Mucosa of rectum (tissue), 2 donors: ENCODE measurements around the gene PANK4.

Experiments
- H3K27ac ChIP-seq, 2 donors: one replicate each; pipeline ENCODE4 v1.7.0; 2013; ENCODE audit warnings: inconsistent platforms in 2 of 2, low read depth in 2 of 2, low read length in 2 of 2
- H3K27me3 ChIP-seq, 2 donors: one replicate each; pipeline ENCODE4 v1.7.0; 2013; ENCODE audit warnings: low read length in 2 of 2; ENCODE audit not compliant: control insufficient read depth in 2 of 2, insufficient read depth in 2 of 2
- H3K36me3 ChIP-seq, 2 donors: one replicate each; pipeline ENCODE4 v1.7.0; 2013; ENCODE audit warnings: low read length in 2 of 2; ENCODE audit not compliant: control insufficient read depth in 2 of 2, insufficient read depth in 2 of 2
- H3K4me1 ChIP-seq, 2 donors: one replicate each; pipeline ENCODE4 v1.7.0; 2013; ENCODE audit warnings: low read length in 2 of 2, mild to moderate bottlenecking in 1 of 2; ENCODE audit not compliant: control insufficient read depth in 2 of 2, insufficient read depth in 2 of 2
- H3K4me3 ChIP-seq, 2 donors: one replicate each; pipeline ENCODE4 v1.7.0; 2013; ENCODE audit warnings: low read length in 2 of 2
- H3K9ac ChIP-seq, 2 donors: one replicate each; pipeline ENCODE4 v1.7.0; 2013; ENCODE audit warnings: low read length in 2 of 2, low read depth in 1 of 2, mild to moderate bottlenecking in 1 of 2
- H3K9me3 ChIP-seq, 2 donors: one replicate each; pipeline ENCODE4 v1.7.0; 2013; ENCODE audit warnings: low read length in 2 of 2; ENCODE audit not compliant: control insufficient read depth in 2 of 2
- donor health status: healthy.
- donor health status: Normal muscosa, but diverticular disease.

Gene PANK4

GRCh38 chr1:2528966-2529783 lies 2.8 kb upstream of the PANK4 start:
- H3K36me3 ChIP-seq: no peaks in the 10 kb centered on the region
- H3K9me3 ChIP-seq: no peaks in the 10 kb centered on the region
- peak overlapping the region; percentile 32 to 51 for H3K9ac ChIP-seq
- H3K27ac ChIP-seq: peak overlapping the region; percentile 58 to 62
- H3K27me3 ChIP-seq: peaks cover 7 to 12% of the 10 kb centered on the region in 2 donors
- H3K4me1 ChIP-seq: peaks cover 40 to 43% of the 10 kb centered on the region in 2 donors
- H3K4me3 ChIP-seq: peak overlapping the region; percentile 37 to 41

- peaks cover 7 to 12% of the 10 kb centered on the region in 2 donors for H3K27me3 ChIP-seq
- peaks cover 40 to 43% of the 10 kb centered on the region in 2 donors for H3K4me1 ChIP-seq
Observed at GRCh38 chr1:2528611-2528965, 2.2 kb upstream of the PANK4 start.

DNA sequence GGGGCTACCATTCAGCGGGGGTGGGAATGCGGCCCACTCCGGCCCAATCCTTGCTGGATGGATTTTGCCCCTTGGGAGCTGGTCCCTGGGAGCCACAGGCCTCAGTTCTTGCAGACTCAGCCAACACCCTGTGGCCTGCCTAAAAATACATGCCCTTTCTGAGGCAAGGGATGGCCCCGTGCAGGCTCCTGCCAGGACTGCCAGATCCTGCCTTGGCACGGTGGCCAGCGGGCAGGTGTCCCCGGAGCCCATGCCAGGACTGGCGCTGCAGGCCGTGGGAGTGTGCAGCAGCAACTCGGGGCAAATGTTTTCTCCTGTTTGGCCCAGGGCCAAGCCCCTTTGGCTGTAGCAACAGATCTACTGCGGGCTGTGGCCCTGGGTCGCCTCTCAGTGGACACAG lies 1.6 kb upstream of the PANK4 start:
- Histone ChIP-seq H3K27me3 (peaks cover 5 to 12% of the 10 kb centered on the region in 2 donors), H3K4me1 (peaks cover 40 to 45% of the 10 kb centered on the region in 2 donors), H3K4me3 (no peak overlapping the region), H3K9me3 (no peaks in the 10 kb centered on the region), H3K9ac (no peak overlapping the region), H3K27ac (no peak overlapping the region), H3K36me3 (no peaks in the 10 kb centered on the region)

More at GRCh38 chr1:2528611-2528965, 2.2 kb upstream of the PANK4 start:
- Histone ChIP-seq H3K4me3 (peak overlapping the region in 1 of 2 donors; percentile 20), H3K9me3 (no peaks in the 10 kb centered on the region), H3K36me3 (no peaks in the 10 kb centered on the region), H3K27ac (peak overlapping the region in 1 of 2 donors; percentile 58), H3K9ac (peak overlapping the region in 1 of 2 donors; percentile 51)

DNA sequence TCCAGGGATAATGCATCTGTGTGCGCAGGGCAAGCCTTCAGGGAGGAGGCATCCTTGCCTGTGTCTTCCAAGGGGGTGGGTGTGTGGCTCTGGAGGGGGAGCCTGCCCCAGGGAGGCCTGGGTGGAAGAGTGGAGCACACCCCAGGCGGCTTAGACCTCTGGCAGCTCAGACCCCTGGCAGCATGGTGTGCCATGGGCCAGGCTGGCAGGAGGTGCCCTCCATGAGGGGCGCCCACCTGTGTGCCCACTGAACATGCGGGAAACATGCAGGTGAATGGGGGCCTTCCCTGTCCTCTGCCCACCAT lies 1.1 kb upstream of the PANK4 start:
- no peak overlapping the region for H3K4me3 ChIP-seq
- H3K9me3 ChIP-seq: no peaks in the 10 kb centered on the region
- H3K9ac ChIP-seq: no peak overlapping the region
- peaks cover 4 to 12% of the 10 kb centered on the region in 2 donors for H3K27me3 ChIP-seq
- H3K27ac ChIP-seq: no peak overlapping the region
- peaks cover 40 to 45% of the 10 kb centered on the region in 2 donors for H3K4me1 ChIP-seq
- no peaks in the 10 kb centered on the region for H3K36me3 ChIP-seq

GRCh38 chr1:2526824-2527555 lies 594 bp upstream of the PANK4 start:
- Histone ChIP-seq H3K4me3 (peak overlapping the region in 1 of 2 donors; percentile 41), H3K27ac (no peak overlapping the region), H3K9me3 (no peaks in the 10 kb centered on the region), H3K36me3 (no peaks in the 10 kb centered on the region), H3K9ac (no peak overlapping the region), H3K27me3 (peaks cover 4 to 10% of the 10 kb centered on the region in 2 donors), H3K4me1 (peaks cover 40 to 45% of the 10 kb centered on the region in 2 donors)

- no peaks in the 10 kb centered on the region for H3K9me3 ChIP-seq
- peak overlapping the region; percentile 74 to 80 for H3K9ac ChIP-seq
- H3K4me3 ChIP-seq: peak overlapping the region; percentile 80 to 83
- H3K27ac ChIP-seq: peak overlapping the region in 1 of 2 donors; percentile 53
- H3K4me1 ChIP-seq: peaks cover 32 to 35% of the 10 kb centered on the region in 2 donors
- H3K27me3 ChIP-seq: no peaks in the 10 kb centered on the region
- H3K36me3 ChIP-seq: peaks cover 6 to 11% of the 10 kb centered on the region in 2 donors
Observed at GRCh38 chr1:2525572-2525919, 850 bp downstream of the PANK4 start.

DNA sequence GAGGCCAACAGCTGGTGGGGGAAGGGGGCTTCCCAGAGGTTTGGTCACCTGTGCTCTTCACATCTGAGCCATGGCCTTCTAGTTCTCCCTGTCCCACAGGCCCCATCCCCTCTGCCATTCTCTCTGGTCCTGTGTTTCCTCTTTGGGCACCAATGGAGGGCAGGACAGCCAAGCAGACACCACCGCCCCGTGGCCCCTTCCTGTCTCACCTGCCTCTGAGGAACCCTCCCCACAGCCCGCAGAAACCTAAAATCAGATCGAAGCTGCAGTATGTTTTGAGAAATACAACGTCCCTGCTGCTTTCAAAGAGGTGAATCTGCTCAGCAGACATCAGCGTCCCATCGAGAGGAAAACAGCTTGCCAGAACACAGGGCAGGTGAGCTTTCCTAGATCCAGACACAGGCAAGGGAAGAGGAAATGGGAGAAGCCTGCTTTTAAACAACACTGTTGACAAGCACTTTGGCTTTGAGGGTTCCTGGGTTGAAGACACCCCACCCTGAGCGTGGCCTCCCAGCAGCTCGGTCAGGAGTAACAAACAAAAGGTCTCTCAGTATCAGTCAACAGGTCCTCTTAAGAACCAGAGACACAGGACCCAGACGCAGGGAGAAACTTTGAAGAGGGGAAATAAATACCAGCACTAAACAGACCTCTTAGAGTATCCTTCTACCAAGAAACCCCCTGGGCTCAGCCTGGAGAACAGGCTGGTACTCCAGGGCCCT lies 2.3 kb downstream of the PANK4 start:
- Histone ChIP-seq H3K9ac (no peak overlapping the region), H3K9me3 (no peaks in the 10 kb centered on the region), H3K27ac (no peak overlapping the region), H3K27me3 (no peaks in the 10 kb centered on the region), H3K4me1 (peaks cover 28 to 34% of the 10 kb centered on the region in 2 donors), H3K36me3 (peaks cover 18 to 22% of the 10 kb centered on the region in 2 donors), H3K4me3 (peak overlapping the region in 1 of 2 donors; percentile 38)

DNA sequence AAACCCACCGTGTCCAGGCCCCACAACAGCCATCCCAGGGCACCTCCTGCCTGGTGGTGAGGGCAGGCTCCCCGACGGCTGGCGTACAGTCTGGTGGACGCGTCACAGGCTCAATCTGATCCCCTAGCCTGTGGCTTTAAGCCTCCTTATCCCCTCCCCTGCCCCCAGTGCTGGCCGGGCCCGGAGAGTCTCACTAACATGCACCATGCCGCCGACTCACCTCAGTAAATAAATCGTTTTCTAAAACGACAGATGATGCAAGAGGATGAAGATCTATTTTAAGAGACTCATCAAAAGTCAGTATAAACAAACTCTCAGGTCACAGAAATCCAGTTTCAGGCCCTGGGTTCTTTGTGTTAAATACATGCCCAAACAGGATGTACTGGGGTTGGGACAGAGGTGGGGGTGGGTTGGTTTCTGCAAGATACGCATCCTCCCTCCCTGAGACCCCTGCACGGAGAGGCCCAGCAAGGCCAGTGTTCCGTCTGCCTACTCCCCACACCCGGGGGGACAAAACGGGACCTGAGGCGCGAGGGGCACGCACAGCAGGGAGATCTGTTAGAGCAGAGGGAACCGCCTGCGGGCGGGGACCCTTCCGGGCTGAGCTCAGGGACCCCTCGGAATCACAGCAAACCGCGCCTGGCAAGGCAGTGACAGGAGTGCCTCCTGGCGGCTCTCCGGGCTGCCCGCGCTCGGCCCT lies 3.1 kb downstream of the PANK4 start:
- no peaks in the 10 kb centered on the region for H3K9me3 ChIP-seq
- H3K9ac ChIP-seq: no peak overlapping the region
- peaks cover 25 to 29% of the 10 kb centered on the region in 2 donors for H3K36me3 ChIP-seq
- no peaks in the 10 kb centered on the region for H3K27me3 ChIP-seq
- H3K4me3 ChIP-seq: no peak overlapping the region
- no peak overlapping the region for H3K27ac ChIP-seq
- H3K4me1 ChIP-seq: peaks cover 24 to 29% of the 10 kb centered on the region in 2 donors

DNA sequence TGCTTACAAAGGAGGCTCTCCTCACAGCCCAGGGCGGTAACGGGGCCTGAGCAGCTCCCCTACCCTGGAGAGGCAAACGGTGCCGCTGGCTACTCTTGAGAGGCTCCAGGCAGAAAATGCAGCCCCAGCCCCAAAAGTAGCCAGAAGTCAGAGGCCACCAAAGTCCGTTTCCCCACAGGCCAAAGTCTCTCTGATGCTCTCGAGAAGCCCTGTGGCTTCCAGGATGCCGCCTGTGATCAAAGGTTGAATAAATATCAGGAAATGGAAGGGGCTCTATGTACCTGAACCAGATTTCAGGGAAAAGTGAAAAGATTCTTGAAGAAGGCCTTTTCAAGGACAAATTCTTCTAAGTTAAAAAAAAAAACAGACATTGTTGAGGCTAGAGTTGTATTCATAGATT lies 4.2 kb downstream of the PANK4 start:
- no peak overlapping the region for H3K27ac ChIP-seq

More for the DNA sequence above, 4.2 kb downstream of the PANK4 start:
- Histone ChIP-seq H3K9ac (no peak overlapping the region), H3K9me3 (no peaks in the 10 kb centered on the region), H3K4me3 (no peak overlapping the region), H3K4me1 (peaks cover 21 to 22% of the 10 kb centered on the region in 2 donors), H3K36me3 (peaks cover 35 to 40% of the 10 kb centered on the region in 2 donors), H3K27me3 (no peaks in the 10 kb centered on the region)
